ENCODE data around the gene SNX22.

SNX22 gene

DNA sequence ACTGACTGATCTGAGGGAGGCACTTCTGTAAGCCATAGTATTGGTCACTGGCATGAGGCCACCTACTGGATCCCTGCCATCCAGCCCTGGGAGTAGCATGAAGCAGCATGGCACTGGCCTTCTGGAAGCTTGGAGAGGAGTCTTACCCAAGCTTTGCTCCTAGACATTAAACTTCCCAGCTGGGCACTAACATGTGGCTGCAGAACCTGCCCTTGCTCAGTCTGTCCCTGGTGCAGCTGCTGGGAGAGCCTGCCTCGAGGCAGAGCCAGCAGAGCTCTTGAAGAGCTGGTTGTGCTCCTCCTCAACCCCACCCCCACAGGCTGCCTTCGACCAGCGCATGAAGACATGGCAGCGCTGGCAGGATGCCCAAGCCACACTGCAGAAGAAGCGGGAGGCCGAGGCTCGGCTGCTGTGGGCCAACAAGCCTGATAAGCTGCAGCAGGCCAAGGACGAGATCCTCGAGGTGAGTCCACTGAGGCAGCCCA, 17.1 kb upstream of the SNX22 start:
- no peak for DNase-seq (ENCODE audit: low read depth)

DNA sequence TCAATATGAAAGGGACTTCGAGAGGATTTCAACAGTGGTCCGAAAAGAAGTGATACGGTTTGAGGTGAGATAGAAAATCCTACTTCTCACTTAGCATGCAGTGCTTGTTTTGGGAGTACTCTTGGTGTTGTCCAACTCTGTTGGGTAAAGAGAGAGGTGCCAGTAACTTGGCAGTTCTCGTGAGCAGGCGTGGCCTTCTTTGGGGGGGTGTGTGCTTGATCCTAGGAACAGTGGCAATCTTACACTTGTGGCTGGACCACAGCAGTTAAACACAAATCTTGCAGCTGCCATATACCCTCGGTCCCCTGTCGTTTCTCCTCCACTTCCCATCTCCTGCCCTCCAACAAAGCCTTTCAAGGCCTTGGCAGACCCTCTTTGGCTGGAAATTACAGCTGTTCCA, 15.2 kb upstream of the SNX22 start:
- no peak for DNase-seq (ENCODE audit: low read depth)

DNA sequence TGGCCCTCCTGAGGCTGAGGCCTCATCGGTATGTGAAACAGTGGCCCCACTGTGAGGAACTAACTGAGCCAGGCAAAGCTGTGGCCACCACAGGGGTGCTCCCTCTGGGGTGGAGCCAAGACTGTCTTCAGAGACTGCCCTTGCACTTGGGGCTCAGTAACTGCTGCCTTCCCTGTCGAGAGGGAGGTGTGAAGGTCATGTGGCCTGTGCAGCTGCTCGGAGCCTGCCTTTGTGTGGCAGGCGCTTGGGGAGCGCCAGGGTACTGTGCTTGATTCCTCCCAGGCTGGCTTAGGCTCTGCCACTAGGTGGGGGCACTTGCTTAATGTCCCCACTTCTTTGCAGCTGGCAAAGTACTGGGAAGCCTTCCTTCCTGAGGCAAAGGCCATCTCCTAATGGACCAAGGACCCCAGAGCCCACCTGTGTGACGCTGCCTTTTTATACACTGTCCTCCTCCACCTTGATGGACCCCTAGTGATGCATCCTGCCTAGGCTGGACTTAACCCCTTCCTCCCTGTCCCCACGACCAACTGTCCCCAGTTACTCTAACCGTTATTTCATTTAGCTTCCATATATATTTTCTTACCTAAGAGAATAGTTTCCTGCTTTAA, 14.2 kb upstream of the SNX22 start:
- DNase-seq (ENCODE audit: low read depth) = no peak

DNA sequence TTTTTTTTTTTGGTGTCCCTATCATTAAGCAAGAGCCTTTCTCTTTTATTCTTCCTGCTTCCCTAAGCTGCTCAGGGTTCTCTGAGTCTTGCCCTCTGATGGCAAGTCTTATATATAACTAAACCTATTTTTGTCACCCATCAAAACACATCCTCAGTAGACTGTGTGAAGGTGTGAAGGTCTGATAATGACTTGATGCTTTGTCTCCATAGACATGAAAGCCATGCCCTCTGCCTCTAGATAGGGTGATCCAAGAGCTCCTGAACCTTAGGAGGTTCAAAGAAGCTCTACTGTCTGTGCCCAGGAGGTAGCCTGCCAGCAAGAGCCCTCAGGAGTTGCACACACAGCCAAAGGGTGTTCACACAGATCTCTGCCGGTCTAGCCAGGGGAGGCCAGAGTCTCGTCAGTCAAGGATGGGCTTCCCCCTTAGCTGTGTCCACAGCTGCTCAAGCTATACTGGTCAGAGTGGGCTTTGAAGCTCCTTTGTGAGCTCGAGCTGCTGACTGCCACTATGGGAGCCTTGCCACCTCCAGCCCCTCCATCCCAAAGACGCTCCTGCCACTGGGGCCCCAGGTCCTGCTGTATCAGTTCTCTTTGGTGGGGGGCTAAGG, 13.1 kb upstream of the SNX22 start:
- no peak for DNase-seq (ENCODE audit: low read depth)

DNA sequence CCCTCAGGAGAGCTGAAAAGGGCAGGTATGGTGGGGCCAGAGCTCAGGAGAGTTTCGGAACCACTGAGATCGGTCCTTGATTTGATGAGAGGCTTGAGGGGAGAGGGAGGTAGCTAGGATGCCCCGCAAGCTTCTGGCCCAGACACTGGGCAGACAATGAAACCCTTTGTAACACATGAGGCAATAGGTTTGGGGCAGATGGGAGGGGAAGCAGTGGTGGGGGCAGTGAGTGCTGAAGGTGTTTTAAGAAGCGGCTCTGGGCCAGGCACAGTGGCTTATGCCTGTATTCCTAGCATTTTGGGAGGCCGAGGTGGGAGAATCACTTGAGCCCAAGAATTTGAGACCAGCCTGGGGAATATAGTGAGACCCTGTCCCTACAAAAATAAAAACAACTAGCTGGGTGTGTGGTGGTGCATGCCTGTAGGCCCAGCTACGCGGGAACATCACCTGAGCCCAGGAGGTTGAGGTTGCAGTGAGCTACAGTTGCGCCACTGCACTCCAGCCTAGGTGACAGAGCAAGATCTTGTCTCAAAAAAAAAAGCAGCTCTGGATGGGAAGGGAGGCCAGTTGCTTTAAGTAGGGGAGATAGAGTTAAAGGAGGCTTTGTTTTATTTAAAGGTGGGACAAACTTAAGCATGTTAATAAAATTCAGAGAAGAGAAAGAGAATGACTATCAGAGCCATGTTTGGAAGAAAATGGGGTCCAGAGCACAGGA, 9.6 kb upstream of the SNX22 start:
- DNase-seq (ENCODE audit: low read depth) = no peak

DNA sequence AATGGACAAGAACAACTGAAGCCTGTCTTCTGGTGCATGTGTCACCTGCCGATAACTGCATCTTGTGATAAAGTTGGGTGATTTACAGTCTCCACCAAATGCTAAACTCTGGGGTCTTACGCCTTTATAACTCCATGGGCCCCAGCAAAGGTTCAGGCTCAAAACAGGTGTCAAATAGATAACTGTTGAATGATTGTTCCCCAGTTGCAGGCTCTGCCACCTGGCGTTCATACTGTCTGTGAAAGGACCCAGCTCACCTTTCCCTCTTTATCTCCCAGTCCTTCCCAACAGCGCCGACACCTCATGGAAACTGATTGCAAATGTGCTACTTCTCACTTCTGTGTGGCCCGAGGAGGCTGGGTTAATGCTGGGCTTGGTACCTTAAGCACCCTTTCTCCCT, 8.3 kb upstream of the SNX22 start:
- no peak for DNase-seq (ENCODE audit: low read depth)

DNA sequence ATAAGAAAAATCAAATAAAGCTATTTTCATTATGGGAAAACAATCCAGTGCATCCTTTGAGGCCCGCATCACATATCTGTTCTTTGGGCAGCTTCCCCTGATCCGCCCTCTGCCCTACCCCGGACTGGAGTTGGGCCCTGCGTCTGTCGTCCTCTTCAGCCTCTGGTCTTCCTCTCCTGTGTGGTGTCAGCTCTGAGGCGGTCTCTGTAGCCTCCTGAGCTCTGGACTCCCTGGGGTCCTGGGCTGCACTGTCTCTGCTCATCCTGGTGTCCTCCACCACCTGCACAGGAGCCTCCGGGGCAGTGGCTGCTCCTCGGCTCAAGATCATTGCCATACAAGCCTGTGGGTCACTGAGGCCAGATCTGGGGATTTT, 7.4 kb upstream of the SNX22 start:
- DNase-seq (ENCODE audit: low read depth) = no peak

DNA sequence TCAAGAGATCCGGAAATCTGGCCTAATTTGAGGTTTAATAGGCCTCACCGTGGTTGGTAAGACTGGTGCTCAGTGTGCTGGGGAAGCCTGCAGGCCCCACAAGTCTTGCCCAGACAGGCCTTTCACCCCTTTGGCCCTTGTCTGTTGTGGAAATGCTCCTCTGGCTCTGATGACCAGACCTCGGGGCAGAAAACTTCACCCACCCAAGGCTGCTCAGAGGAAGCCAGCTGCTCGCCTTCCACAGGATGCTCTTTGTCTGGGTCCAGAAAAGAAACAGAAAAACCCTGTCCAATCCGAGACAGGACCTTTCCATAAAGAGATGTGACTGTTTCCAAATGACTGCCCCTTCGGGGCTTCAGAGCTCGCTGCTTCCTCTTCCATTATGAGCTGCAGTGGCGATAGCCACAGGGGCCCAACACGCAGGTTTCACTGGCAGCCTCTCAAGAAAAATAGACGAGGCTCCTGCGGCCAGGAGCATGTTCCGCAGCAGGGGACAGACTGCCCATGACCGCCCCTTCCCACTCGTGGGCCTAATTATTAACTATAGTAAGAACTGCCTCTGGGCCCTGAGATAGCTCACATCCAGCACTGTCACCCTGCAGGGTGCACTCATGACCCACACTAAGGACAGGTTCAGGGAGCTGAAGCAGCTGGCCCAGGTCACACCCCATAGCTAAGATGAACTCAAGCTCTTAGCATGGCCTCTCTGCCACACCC, 6.8 kb upstream of the SNX22 start:
- DNase-seq (ENCODE audit: low read depth) = no peak

DNA sequence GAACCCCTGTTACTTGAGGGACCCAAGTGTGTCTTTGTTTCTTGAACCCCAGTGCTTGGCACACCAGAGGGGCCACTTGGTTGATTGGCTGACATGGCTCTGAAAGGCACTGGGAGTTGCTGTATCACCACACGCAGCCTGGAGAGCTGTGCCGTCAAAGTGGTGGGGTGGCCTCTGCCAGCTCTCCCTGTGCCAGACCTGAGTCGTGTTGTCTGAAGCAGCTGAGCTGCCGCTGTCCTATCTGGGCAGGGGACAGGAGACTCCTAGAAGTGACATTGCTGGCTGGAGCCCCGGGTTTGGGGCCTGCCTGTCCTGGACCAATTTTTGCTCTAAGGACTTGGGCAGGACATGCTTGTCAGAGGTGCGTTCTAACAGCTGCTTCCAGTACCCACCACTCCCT, 5.5 kb upstream of the SNX22 start:
- no peak for DNase-seq (ENCODE audit: low read depth)

DNA sequence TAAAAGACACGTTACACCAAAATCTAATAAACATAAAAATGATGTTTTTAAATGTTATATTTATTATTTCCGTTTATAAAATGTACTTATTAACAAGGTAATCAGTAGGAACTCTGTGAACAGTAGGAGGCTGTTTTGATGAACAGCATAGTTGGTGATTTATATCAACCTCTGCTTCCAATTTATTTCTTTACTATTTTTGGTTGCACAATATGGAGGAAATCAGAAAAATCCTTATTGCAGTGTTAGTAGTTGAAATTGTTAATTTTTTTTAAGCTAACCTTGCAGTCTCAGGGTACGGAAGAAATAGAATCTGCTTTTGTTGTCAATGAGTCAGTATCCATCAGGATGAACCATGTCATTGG, 5.0 kb upstream of the SNX22 start:
- no peak for DNase-seq (ENCODE audit: low read depth)

DNA sequence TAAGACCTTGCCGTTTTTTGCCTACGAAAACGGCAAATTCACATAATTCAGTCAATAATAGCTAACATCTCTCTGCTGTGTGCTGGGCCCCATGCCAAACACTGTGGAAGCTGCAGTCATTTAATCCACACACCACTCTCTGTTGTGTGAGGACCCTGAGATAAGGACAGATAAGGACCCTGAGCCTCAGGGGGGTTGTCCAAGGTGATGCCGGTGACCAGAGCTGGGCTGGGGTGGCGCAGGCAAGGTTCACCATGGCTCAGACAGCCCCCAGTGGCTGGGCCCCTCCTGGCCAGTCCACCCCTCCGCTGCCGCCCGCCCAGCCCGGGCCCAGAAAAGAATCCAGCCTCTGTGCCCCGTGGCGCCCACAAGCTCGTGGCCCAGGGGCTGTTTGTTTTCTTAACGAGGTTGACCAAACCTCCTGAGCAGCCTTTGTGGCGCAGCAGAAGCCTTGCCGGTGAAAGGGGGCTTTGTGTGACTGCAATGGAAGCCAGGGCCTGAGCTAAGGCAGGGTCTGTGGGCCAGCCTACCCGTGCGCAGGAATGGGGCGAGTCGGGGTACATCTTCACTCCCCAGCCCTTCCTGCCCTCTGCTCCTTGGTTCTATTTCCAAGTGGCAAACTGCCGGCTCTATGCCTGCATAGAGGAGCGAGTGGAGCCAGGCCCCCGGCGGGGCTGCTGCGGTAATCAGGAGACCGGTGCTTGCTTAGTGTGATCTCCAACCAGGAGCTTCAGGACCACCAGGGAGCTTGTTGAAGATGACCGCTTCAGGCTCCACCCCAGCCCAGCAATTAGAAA, 4.4 kb upstream of the SNX22 start:
- DNase-seq (ENCODE audit: low read depth) = no peak

DNA sequence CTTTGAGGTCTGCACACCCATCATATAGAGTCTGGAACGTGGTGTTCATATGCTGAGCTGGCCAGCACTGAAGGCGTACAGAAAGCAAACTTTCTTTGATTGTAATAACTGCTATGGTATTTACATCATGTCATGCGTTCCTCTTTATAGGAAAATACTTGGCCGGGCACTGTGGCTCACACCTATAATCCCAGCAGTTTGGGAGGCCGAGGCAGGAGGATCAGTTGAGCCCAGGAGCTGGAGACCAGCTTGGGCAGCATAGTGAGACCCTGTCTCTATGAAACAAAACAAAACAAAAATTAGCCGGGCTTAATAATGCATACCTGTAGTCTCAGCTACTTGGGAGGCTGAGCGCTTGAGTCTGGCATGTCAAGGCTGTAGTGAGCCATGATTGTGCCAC, 3.4 kb upstream of the SNX22 start:
- DNase-seq (ENCODE audit: low read depth) = no peak

DNA sequence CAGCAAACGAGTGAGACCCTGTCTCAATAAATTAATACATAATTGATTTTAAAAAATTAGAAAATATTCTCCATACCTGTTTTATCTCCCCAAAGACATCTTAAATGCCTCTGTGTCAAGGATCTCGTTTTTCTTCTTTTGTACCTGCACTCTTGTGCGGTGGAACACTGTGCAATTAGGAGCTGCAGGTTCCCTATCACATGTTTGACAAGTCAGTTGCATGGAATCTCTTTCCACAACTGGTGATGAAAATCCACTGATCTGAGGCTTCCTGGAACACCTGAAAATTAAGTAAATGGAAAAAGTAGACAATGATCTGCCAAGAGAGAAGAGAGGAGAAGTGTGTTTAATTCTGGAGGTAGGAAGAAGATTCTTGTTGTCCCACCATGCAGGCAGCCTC, 3.0 kb upstream of the SNX22 start:
- no peak for DNase-seq (ENCODE audit: low read depth)

DNA sequence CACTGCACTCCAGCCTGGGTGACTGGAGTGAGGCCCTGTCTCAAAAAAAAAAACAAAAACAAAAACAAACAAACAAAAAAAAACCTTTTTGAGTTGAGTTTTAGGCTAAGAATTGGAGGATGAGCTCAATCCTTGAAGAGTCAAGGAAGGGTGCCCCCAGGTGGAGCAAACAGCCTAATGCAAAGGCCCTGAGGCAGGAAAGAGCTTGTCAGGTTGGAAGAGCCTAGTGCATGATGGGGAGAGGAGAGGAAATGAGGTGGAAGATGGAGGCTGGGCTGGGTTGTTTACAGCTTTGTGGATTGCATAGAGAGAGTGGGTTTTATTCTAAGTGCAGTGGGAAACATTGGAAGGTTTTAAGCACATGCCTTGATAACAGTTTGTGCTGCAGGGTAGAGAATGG, 2.1 kb upstream of the SNX22 start:
- DNase-seq (ENCODE audit: low read depth) = no peak

DNA sequence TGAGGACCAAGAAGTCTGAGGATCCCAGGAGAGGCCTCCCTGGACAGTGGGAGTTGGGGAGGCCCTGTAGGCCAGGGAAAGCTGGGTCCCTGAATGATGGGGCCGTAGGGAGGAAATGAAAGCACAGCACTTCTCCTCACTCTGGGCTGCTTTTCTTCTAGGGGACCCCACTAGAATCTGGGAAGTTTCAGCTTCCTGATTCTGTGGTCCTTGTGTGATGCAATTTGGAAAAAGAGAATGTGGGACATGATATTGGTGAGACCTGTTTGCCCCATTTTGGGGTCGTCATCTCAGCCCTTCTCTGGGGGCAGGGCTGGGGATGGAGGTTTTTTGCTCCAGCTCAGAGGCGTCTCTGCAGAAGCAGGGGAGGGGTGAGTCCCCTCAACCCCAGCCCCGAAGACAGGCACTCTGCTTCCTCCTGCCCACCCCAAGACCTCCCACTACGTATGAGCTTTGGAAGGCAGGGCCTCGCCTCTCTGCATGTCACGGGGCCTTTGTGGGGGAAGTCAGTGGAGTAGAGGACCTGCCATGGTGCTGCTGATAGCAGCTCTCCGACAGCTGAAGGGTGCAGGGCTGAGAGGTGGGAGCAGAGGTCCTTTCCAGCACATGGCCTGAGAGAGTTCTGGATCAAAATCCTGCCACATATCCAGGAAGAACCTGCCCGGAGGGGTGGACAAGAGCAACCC, 1.5 kb upstream of the SNX22 start:
- DNase-seq (ENCODE audit: low read depth) = no peak

DNA sequence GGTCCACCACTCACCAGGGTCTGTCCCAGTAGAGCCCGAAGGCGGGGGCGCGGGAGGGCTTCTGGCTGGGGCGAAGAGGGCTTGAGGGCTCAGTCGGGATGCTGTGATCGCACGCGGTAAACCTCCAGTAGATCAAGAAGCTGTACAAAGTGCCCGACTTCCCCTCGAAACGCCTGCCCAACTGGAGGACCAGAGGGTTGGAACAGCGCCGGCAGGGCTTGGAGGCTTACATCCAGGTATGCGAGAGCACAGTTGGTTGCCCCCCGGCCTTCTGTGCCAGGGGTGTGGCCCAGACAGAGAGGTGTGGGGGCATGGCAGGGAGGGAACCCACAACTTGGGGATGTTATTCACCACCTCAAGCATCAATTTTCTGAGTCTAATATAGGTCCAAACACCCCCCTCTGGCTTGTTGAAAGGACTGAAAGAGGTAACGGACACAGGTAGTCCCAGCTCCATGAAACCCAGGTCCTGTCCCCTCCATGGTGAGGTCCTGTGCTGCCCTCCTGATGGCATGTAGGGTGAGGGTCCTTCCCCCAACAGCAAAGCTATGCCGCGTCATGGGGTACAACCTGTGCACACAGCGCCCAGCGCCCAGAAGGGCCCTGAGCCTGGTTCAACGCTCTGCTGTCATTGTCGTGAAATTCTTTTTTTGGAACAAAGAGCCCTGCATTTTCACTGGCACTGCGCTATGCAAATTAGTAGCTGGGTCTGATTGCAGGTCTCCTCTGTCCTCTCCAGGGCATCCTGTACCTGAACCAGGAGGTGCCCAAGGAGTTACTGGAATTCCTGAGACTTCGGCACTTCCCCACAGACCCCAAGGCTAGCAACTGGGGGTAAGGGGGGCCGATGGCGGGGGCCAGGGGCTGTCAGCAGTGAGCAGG, 1.2 kb downstream of the SNX22 start:
- DNase-seq (ENCODE audit: low read depth) = no peak

DNA sequence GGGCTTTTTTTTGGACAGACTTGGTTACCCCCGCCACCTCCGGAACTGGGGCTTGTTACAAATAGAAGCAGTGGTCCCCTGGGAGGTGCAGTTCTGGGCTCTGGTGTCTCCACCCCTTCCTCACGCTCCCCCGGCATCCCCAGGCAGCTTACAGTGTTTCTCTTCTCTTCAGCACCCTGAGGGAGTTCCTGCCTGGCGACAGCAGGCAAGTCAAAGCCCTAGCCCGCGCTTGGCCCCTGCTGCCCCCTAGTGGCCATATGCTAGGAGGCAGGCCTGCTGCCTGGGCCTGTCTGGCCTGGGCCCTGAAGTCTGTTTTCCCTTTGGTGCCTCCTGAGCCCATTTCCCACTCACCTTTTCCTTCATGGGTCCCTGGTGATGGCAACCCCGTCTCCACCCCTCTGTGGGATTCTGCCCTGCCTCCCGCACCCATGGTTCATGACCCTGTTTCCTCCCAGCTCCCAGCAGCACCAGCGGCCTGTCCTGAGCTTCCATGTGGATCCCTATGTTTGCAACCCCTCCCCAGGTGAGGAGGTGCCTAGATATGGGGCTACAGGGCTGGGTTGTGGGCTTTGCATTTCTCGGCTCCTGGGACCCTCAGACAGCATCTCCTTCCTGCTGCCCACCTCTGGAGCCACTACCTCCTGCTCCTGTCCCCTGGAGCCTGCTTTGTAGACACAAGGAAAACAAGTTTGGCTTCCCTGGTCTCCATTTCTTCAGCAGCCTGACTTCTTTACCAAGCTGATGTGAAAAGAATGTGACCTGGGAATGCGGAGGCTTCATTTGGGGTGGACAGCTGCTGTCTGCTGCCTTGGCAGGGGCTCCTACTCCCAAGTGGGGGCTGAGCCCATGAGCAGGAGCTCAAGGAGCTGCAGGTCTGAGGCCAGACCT, 2.2 kb downstream of the SNX22 start:
- peak; percentile 93 for DNase-seq (ENCODE audit: low read depth)

DNA sequence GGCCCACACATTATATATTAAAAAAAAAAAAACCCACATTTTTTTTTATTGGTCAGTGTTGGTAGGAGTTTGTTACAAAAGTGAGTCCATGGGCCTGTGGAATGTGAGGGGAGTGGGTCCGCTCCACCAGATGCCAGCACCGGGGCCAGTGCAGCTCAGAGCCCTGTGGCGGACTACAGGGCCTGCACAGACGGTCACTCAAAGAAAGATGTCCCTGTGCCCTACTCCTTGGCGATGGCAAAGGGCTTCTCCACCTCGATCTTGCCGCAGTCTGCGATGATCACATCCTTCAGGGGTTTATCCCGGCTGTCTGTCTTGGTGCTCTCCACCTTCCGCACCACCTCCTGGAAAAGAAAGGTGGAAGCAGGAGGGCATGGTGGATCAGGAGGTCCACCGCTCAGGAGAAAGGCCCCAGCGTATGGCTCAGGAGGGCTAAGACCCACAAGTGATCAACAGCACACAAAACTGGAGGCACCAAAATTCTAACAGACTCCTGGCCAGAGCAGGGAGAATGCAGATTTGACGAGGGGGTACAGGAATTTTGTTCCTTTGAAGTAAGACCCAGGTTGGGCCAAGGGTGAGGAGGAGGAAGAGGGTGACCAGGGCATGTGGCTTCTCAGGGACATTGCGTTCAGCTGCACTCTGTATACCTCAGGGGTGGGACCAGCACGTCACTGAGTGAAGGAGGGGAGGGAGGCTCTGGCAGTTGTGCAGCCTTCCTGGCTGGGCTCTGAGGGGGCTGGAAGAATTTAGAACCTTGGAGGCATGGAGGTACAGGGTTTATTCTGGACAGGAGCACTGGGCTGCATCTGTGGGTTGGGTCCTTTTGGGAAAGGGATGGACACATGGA, 4.5 kb downstream of the SNX22 start:
- no peak for DNase-seq (ENCODE audit: low read depth)
